Endothelial cell (in vitro differentiated cells): Measurements from ENCODE around the gene C1QL4. TPM values are rescaled to one million over a fixed set of nuclear protein-coding genes. Genes with fewer than 3 reads are reported as not detected.

Source experiments
- DNase-seq: peaks from one replicate; pipeline ENCODE4 v3.0.0; 2021; ENCODE audit warnings: low spot score
- H3K27ac Mint-ChIP-seq: one replicate; pipeline ENCODE4 v1.8.0; 2021; ENCODE audit warnings: mixed read lengths, inconsistent platforms; ENCODE audit not compliant: unreplicated experiment
- H3K27me3 Mint-ChIP-seq: one replicate; pipeline ENCODE4 v1.8.0; 2021; ENCODE audit warnings: mild to moderate bottlenecking, moderate library complexity, mixed read lengths, inconsistent platforms; ENCODE audit not compliant: unreplicated experiment
- H3K36me3 Mint-ChIP-seq: one replicate; pipeline ENCODE4 v1.8.0; 2021; ENCODE audit warnings: mild to moderate bottlenecking, low read depth, mixed read lengths, inconsistent platforms; ENCODE audit not compliant: unreplicated experiment
- H3K4me1 Mint-ChIP-seq: one replicate; pipeline ENCODE4 v1.8.0; 2021; ENCODE audit warnings: mild to moderate bottlenecking, mixed read lengths, inconsistent platforms; ENCODE audit not compliant: unreplicated experiment
- H3K4me3 Mint-ChIP-seq: one replicate; pipeline ENCODE4 v1.8.0; 2021; ENCODE audit warnings: mild to moderate bottlenecking, mixed read lengths, inconsistent platforms; ENCODE audit not compliant: unreplicated experiment
- H3K9me3 Mint-ChIP-seq: one replicate; pipeline ENCODE4 v1.8.0; 2021; ENCODE audit warnings: mixed read lengths, inconsistent platforms; ENCODE audit not compliant: unreplicated experiment
- CTCF ChIP-seq: fragments of 200-600 bp; sonication (generic); IDR thresholded peaks from one replicate; pipeline ENCODE4 v1.5.0; 2021; ENCODE audit warnings: antibody characterized with exemption; ENCODE audit not compliant: unreplicated experiment
- total RNA-seq: library from RNA; stranded (reverse); fragmentation: NEBNext Ultra II Directional; extraction: Animal tissue kit (Norgen Biotek cat#: 25700); gene quantifications from one replicate; pipeline ENCODE4 v1.2.1, GENCODE V29; 2021; ENCODE audit not compliant: unreplicated experiment

Gene C1QL4
- total RNA-seq, 1 donor from 2014 or later = not detected

GRCh38 chr12:49366096-49366651 is 29.2 kb upstream of the C1QL4 start:
- H3K4me3 Mint-ChIP-seq = peak overlapping the region; percentile 90
- H3K27ac Mint-ChIP-seq = peak overlapping the region; percentile 83
- TF ChIP-seq CTCF = no peak
- no peaks in the 10 kb centered on the region for H3K9me3 Mint-ChIP-seq
- peaks cover 26% of the 10 kb centered on the region for H3K4me1 Mint-ChIP-seq
- H3K27me3 Mint-ChIP-seq = peaks cover 6% of the 10 kb centered on the region
- no peak for DNase-seq
- H3K36me3 Mint-ChIP-seq = peaks cover under 1% of the 10 kb centered on the region

- DNase-seq = no peak
- no peaks in the 10 kb centered on the region for H3K9me3 Mint-ChIP-seq
- no peak overlapping the region for H3K27ac Mint-ChIP-seq
- H3K36me3 Mint-ChIP-seq = no peaks in the 10 kb centered on the region
- H3K4me3 Mint-ChIP-seq = peak overlapping the region; percentile 65
- H3K27me3 Mint-ChIP-seq = peaks cover 6% of the 10 kb centered on the region
- H3K4me1 Mint-ChIP-seq = peaks cover 25% of the 10 kb centered on the region
- TF ChIP-seq CTCF = no peak
Observed at GRCh38 chr12:49365542-49365941, 28.6 kb upstream of the C1QL4 start.

GRCh38 chr12:49364989-49365388 is 28.0 kb upstream of the C1QL4 start:
- no peak for TF ChIP-seq CTCF
- H3K27ac Mint-ChIP-seq = no peak overlapping the region
- no peak overlapping the region for H3K4me3 Mint-ChIP-seq
- peaks cover 24% of the 10 kb centered on the region for H3K4me1 Mint-ChIP-seq
- H3K27me3 Mint-ChIP-seq = peaks cover 6% of the 10 kb centered on the region
- no peak for DNase-seq
- H3K9me3 Mint-ChIP-seq = no peaks in the 10 kb centered on the region
- no peaks in the 10 kb centered on the region for H3K36me3 Mint-ChIP-seq

- no peaks in the 10 kb centered on the region for H3K36me3 Mint-ChIP-seq
- DNase-seq = no peak
- TF ChIP-seq CTCF = no peak
- no peak overlapping the region for H3K27ac Mint-ChIP-seq
- no peak overlapping the region for H3K4me3 Mint-ChIP-seq
- peaks cover 5% of the 10 kb centered on the region for H3K27me3 Mint-ChIP-seq
- H3K9me3 Mint-ChIP-seq = no peaks in the 10 kb centered on the region
- H3K4me1 Mint-ChIP-seq = peaks cover 7% of the 10 kb centered on the region
Observed at GRCh38 chr12:49362077-49362476, 25.1 kb upstream of the C1QL4 start.

GRCh38 chr12:49359671-49360070 is 22.7 kb upstream of the C1QL4 start:
- Mint-ChIP-seq H3K36me3 (no peaks in the 10 kb centered on the region), H3K27ac (no peak overlapping the region), H3K9me3 (no peaks in the 10 kb centered on the region), H3K4me3 (no peak overlapping the region), H3K27me3 (no peaks in the 10 kb centered on the region), H3K4me1 (no peaks in the 10 kb centered on the region)
- TF ChIP-seq CTCF = no peak
- DNase-seq = no peak
